ENCODE results near the gene ACOT8. TPM values are rescaled to one million over a fixed set of nuclear protein-coding genes. Genes with fewer than 3 reads are reported as not detected.

ACOT8 gene
- total and polyA plus RNA-seq, 2 of the 8 experiments (the other 6 are each of a cell fraction or from before 2014, with no cell fraction given) = 37.6 to 88.8 TPM

DNA sequence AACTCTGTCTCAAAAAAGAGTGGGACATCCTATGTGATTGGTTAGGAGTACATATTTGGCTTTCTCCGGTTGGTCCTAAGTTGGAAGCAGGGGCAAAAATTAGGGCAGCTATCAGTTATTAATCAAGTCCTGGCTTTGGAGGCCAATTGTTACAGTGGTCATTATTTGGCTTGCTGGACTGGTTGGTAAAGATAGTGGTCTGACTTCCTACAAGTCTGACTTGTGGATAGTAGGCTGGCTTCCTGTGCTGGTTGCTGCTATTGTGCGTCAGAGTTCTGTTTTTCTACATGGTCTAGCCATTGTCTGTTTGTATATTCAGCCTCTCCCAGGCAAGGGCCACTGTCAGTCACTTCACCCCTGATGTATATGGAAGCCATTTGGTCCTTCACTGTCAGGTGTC, 7.0 kb downstream of the ACOT8 start:
- H3K23me2 ChIP-seq (ENCODE audit: low read depth, low read length) = no peaks in the 10 kb centered on the region
- no peaks in the 10 kb centered on the region for H4K20me1 ChIP-seq (replicated peaks in 1 of 2; ENCODE audit: control insufficient read depth in 1 of 2, insufficient read depth in 2 of 2, low read length in 2 of 2)
- H4K8ac ChIP-seq (ENCODE audit: extremely low read depth, insufficient read depth, low read length) = no peak overlapping the region
- H2BK12ac ChIP-seq (ENCODE audit: low read depth, low read length) = no peak overlapping the region
- no peak for FAIRE-seq
- H2BK20ac ChIP-seq (ENCODE audit: low read length) = no peak overlapping the region
- no peak overlapping the region for H2AFZ ChIP-seq (ENCODE audit: low read length)
- DNase-seq (ENCODE audit: low read depth in 1 of 2, low spot score in 2 of 2) = no peak
- POLR2A ChIA-PET (ENCODE audit: partially characterized antibody) = interaction anchor here (0.6 to 9.9 kb wide), 7 partner anchors 8 to 513 kb away, joined by 3 to 178 read pairs (median 11); partner anchors contain the start of genes CTSA, NEURL2 and SNX21
- peak overlapping the region; percentile 74; the same call in 1 of the 2 replicates for H2BK5ac ChIP-seq (ENCODE audit: low read depth, low read length)
- H3K36me3 ChIP-seq (ENCODE audit: control insufficient read depth in 2 of 4, insufficient read depth in 4 of 4, low read length in 3 of 4) = peaks cover 0 to 36% (median 0%) of the 10 kb centered on the region in 4 experiments; a peak in 4 of 8 replicates
- no peak overlapping the region for H3K4me3 ChIP-seq (ENCODE audit: extremely low read depth in 1 of 4, insufficient read depth in 2 of 4, low read depth in 3 of 4, low read length in 4 of 4)
- CTCF ChIA-PET (ENCODE audit: partially characterized antibody) = interaction anchor here (0.7 to 2.0 kb wide), 3 partner anchors 10 to 25 kb away, joined by 3 to 7 read pairs (median 4); no protein-coding TSS in a partner anchor
- no peak overlapping the region for H3K18ac ChIP-seq (ENCODE audit: extremely low read depth, low read length)
- no peak overlapping the region for H3K4ac ChIP-seq (replicated peaks; ENCODE audit: insufficient read length, low read depth, low read length)
- H3K9me3 ChIP-seq (ENCODE audit: insufficient read depth in 2 of 2, low read depth in 1 of 2, low read length in 1 of 2) = no peaks in the 10 kb centered on the region
- no peak overlapping the region for H3K27ac ChIP-seq (ENCODE audit: low read depth, low read length)
- no peak overlapping the region for H3K14ac ChIP-seq (ENCODE audit: insufficient read length)
- no peaks in the 10 kb centered on the region for H3K79me1 ChIP-seq (ENCODE audit: low read depth, low read length)
- peaks cover 4 to 16% (median 12%) of the 10 kb centered on the region in 4 experiments for H3K4me1 ChIP-seq (replicated peaks in 1 of 4; ENCODE audit: control insufficient read depth in 3 of 4, insufficient read depth in 4 of 4, low read length in 3 of 4)
- no peak overlapping the region for H2BK120ac ChIP-seq (replicated peaks; ENCODE audit: low read depth, low read length)
- H4K5ac ChIP-seq (ENCODE audit: insufficient read length, low read depth, low read length) = no peak overlapping the region
- no peak overlapping the region; the same call in 1 of the 2 replicates for H2BK15ac ChIP-seq (ENCODE audit: low read length)
- peaks cover 0 to 9% of the 10 kb centered on the region in 2 experiments; a peak in 2 of 4 replicates for H3K79me2 ChIP-seq (ENCODE audit: control insufficient read depth in 1 of 2, insufficient read depth in 2 of 2, low read length in 2 of 2)
- H3K56ac ChIP-seq (replicated peaks; ENCODE audit: insufficient read length, low read depth, low read length) = no peak overlapping the region
- H2AK5ac ChIP-seq (ENCODE audit: low read depth, low read length) = 0 out of 2 replicates have a peak overlapping the region, but pooled peaks have one; percentile 80
- no peak overlapping the region for H3K4me2 ChIP-seq (ENCODE audit: insufficient read depth in 1 of 2, low read depth in 2 of 2, low read length in 2 of 2)
- no peak overlapping the region for H3K9ac ChIP-seq (replicated peaks in 1 of 4; ENCODE audit: extremely low read depth in 1 of 4, low read depth in 3 of 4, low read length in 3 of 4)
- WGBS, 2 experiments (ENCODE audit: extremely low coverage in 1 of 2, insufficient coverage in 1 of 2, insufficient read length in 1 of 2, insufficient replicate concordance in 2 of 2, low coverage in 1 of 2, low lambda C conversion rate in 2 of 2, missing lambda C conversion rate in 1 of 2) = 92% methylated on average over 2 of the region's 2 CpGs; no CpG with 5 or more reads in 1 of the 2 experiments
- no peak overlapping the region for H4K91ac ChIP-seq (replicated peaks; ENCODE audit: insufficient read length, low read length)
- H3K23ac ChIP-seq (ENCODE audit: insufficient read length) = no peak overlapping the region
- H3K27me3 ChIP-seq (replicated peaks in 1 of 4; ENCODE audit: control insufficient read depth in 3 of 4, extremely low read depth in 1 of 4, insufficient read depth in 3 of 4, low read length in 3 of 4) = no peaks in the 10 kb centered on the region
- TF ChIP-seq GTF2F1 (IDR thresholded peaks at IDR 0.05; ENCODE audit: borderline replicate concordance, low read depth, low read length) (no peak), RNF2 (IDR thresholded peaks at IDR 0.05; ENCODE audit: borderline replicate concordance, low read depth, low read length, missing control alignments, poor library complexity, severe bottlenecking) (no peak), TAF1 (IDR thresholded peaks at IDR 0.05; ENCODE audit: low read depth, low read length) (no peak), TEAD4 (IDR thresholded peaks at IDR 0.05; ENCODE audit: low read depth, low read length) (no peak), GABPA (IDR thresholded peaks at IDR 0.05; ENCODE audit: borderline replicate concordance, insufficient read depth, low read length) (no peak), CTBP2 (IDR thresholded peaks at IDR 0.05; ENCODE audit: borderline replicate concordance, insufficient read depth, insufficient read length, low read length) (no peak), CHD1 (IDR thresholded peaks at IDR 0.05; ENCODE audit: low read depth, low read length) (no peak), RBBP5 (IDR thresholded peaks at IDR 0.05; ENCODE audit: borderline replicate concordance, low read depth, low read length) (no peak), FOSL1 (IDR thresholded peaks at IDR 0.05; ENCODE audit: insufficient read depth, low read depth, low read length) (no peak), CBX8 (IDR thresholded peaks at IDR 0.05; ENCODE audit: borderline replicate concordance, low read depth, low read length) (no peak)

Data from H1 (cell line).